Psoas muscle (tissue), 8 donors: ENCODE data around the gene ABHD2. TPM values are rescaled to one million over a fixed set of nuclear protein-coding genes. Genes with fewer than 3 reads are reported as not detected.

Experiments
- ATAC-seq, 4 donors: fragments of 200-7000 bp; cut with Tn5 transposase; one replicate each; pipeline ENCODE4 v1.9.1; 2020; ENCODE audit warnings: moderate library complexity in 3 of 4, mild to moderate bottlenecking in 2 of 4
- DNase-seq, 2 donors: peaks; one replicate each; pipeline ENCODE4 v3.0.0-alpha.2; 2020
- H3K27ac ChIP-seq: fragments of 200-600 bp; one replicate; pipeline ENCODE4 v1.8.0; 2022
- H3K27me3 ChIP-seq, 3 donors: fragments of 200-600 bp in 1 of 3; one replicate each; pipeline versions ENCODE4 v1.6.1 to v1.8.0; 2013 to 2022; ENCODE audit warnings: low read length in 2 of 3, mild to moderate bottlenecking in 2 of 3, moderate library complexity in 1 of 3; ENCODE audit not compliant: insufficient read depth in 3 of 3
- H3K36me3 ChIP-seq, 2 donors: fragments of 200-600 bp in 1 of 2; one replicate each; pipeline versions ENCODE4 v1.6.1 to v1.8.0; 2013 to 2022; ENCODE audit warnings: low read depth in 1 of 2, mild to moderate bottlenecking in 1 of 2, moderate library complexity in 1 of 2; ENCODE audit not compliant: insufficient read depth in 1 of 2
- H3K4me1 ChIP-seq: fragments of 200-600 bp; one replicate; pipeline ENCODE4 v1.8.0; 2022
- H3K4me3 ChIP-seq: fragments of 200-600 bp; one replicate; pipeline ENCODE4 v1.8.0; 2022; ENCODE audit warnings: mild to moderate bottlenecking
- H3K9me3 ChIP-seq: fragments of 200-600 bp; one replicate; pipeline ENCODE4 v1.8.0; 2022
- WGBS, 3 donors: extraction: QIAGEN DNeasy Blood & Tissue Kit; methylation state at CpG; one replicate each; pipeline versions ENCODE4 v1.1.6 to v1.1.7; 2013; 5-methylcytosine and 5-hydroxymethylcytosine counted together
- intact Hi-C, 2 donors: fragments of 100-400 bp; cut with DNase I; formaldehyde crosslinking; loops; one replicate each; pipeline versions ENCODE4 v1.11.0 to v1.14.2; 2022
- polyA plus RNA-seq, 3 donors: library from polyadenylated mRNA; stranded (reverse); fragments of 200-250 nt; gene quantifications; one replicate each; pipeline ENCODE4 v1.2.3, GENCODE V29; 2013
- total RNA-seq, 4 donors: library from RNA; stranded (reverse); fragmentation: NEBNext Ultra II Directional in 2 of 4; extraction: Animal tissue kit (Norgen Biotek cat#: 25700) in 2 of 4; gene quantifications; one replicate each; pipeline versions ENCODE4 v1.2.1 to v1.2.4, GENCODE V29; 2021 to 2023
- TF ChIP-seq, protein P1 (sequence below): fragments of 200-600 bp; IDR thresholded peaks from one replicate; pipeline ENCODE4 v1.8.0; 2022; ENCODE audit warnings: antibody characterized with exemption
- donor health status: healthy with polysubstance abuse.
- donor health status: DM: no; HTN: no; CAD: no; lungs with moderate emphysema.
- donor health status: Bipolar disorder and iron deficiency.
- donor health status: healthy.
- donor health status: DM: yes; HTN: yes; CAD: no.
- donor health status: DM: no; HTN: no; CAD: no.
- donor health status: DM: no; HTN: no; CAD: no.
- donor health status: DM: yes; HTN: yes; CAD: no.

The ABHD2 gene
- total and polyA plus RNA-seq, 7 donors = 10.8 to 215 (median 66.1) TPM

DNA sequence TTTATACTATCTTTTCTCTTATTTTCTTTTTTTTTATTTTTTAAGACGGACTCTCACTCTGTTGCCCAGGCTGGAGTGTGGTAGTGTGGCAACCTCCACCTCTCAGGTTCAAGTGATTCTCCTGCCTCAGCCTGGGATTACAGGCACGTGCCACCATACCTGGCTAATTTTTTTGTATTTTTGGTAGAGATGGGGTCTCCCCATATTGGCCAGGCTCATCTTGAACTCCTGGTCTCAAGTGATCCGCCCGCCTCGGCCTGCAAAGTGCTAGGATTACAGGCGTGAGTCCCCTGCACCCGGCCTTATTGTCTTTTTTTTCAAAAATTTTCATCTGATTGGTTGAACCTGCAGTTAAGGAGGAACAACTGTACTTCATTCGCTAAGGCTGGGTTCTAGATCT is 21.8 kb downstream of the ABHD2 start:
- Histone ChIP-seq H3K36me3 (peaks cover 0 to 27% of the 10 kb centered on the region in 2 donors), H3K9me3 (no peaks in the 10 kb centered on the region), H3K27ac (peak overlapping the region; percentile 76), H3K27me3 (no peaks in the 10 kb centered on the region), H3K4me3 (no peak overlapping the region), H3K4me1 (peaks cover 78% of the 10 kb centered on the region)
- TF ChIP-seq, protein P1, sequence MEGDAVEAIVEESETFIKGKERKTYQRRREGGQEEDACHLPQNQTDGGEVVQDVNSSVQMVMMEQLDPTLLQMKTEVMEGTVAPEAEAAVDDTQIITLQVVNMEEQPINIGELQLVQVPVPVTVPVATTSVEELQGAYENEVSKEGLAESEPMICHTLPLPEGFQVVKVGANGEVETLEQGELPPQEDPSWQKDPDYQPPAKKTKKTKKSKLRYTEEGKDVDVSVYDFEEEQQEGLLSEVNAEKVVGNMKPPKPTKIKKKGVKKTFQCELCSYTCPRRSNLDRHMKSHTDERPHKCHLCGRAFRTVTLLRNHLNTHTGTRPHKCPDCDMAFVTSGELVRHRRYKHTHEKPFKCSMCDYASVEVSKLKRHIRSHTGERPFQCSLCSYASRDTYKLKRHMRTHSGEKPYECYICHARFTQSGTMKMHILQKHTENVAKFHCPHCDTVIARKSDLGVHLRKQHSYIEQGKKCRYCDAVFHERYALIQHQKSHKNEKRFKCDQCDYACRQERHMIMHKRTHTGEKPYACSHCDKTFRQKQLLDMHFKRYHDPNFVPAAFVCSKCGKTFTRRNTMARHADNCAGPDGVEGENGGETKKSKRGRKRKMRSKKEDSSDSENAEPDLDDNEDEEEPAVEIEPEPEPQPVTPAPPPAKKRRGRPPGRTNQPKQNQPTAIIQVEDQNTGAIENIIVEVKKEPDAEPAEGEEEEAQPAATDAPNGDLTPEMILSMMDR = no peak
- intact Hi-C loops = no loop called here
- no peak for DNase-seq
- WGBS, 3 donors = 93 to 96% (median 94%) methylated on average over 8 of the region's 8 CpGs
- no peak for ATAC-seq

DNA sequence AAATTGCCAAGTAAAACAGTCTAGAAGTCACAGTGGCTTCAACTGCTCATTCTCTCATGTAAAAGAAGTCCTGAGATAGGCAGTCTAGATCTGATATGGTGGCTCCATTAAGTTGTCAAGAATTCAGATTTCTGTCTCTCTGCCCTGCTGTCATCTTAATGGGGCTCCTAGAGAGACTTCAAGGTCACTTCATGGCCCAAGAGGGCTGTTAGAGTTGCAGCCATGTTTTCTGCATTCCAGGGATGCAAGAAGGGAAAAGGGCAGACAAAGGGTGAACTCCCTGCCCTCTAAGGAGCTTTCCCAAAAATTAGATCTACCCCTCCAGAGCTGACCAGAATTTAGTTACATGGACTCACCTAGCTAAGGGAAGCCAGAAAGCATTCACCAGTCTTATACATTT is 23.1 kb downstream of the ABHD2 start:
- Histone ChIP-seq H3K4me3 (no peak overlapping the region), H3K27me3 (no peaks in the 10 kb centered on the region), H3K27ac (peak overlapping the region; percentile 82), H3K36me3 (peaks cover 0 to 37% of the 10 kb centered on the region in 2 donors), H3K4me1 (peaks cover 79% of the 10 kb centered on the region), H3K9me3 (no peaks in the 10 kb centered on the region)
- TF ChIP-seq, protein P1 = no peak
- ATAC-seq (no peak), DNase-seq (no peak)
- intact Hi-C loops = no loop called here

DNA sequence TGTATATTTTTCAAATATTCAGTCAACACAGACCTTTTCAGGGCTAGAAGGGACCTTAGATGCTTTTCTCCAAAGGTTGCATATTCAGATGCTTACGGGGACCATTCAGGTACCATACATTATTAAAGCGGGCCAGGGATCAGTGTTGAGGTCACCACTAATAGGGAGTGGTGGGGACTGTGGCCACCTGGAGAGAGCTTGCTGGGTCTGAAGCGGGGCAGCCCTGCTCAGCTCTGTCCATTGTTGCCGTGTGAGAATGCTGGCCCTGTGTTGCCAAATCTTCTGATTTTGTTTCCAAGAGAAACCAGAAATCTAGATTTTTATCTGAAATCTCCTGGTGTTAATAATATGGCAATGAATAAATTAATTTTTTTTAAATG is 23.7 kb downstream of the ABHD2 start:
- Histone ChIP-seq H3K36me3 (peaks cover 0 to 43% of the 10 kb centered on the region in 2 donors), H3K27me3 (no peaks in the 10 kb centered on the region), H3K4me1 (peaks cover 77% of the 10 kb centered on the region), H3K4me3 (no peak overlapping the region), H3K27ac (peak overlapping the region; percentile 82), H3K9me3 (no peaks in the 10 kb centered on the region)
- DNase-seq = no peak
- TF ChIP-seq, protein P1 = no peak
- 59 to 74% (median 73%) methylated on average over 4 of the region's 4 CpGs for WGBS, 3 donors
- intact Hi-C loops = no loop called here
- ATAC-seq = peak in 3 of 4 donors; percentile 18 to 36 (median 31)

DNA sequence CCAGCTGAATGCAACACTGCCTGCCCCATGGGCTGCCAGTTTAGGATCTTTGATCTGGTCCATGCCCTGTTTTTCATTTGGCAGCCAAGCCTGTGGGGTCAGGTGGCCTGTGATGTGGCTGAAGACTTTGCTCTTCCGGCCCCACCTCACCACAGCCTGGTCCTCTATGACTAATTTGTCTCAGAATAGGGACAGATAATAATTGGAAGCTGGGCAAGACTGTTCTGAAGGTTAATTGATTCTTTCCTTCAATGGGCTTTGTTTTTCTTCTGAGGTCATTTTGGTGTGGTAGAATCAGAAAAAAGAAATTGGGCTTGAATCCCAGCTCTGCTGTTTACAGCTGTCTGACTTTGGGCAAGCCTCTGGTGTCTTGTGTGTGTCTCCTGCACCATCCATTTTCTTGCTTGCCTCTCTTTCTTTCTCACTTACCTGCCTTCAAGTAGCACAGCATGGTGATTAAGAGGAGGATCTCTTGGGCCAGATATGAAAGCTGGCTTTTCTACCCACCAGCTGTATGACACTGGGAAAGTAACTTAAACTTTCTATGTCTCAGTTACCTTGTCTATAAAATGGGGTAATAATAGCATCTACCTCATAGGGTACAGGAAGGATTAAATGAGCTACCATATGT is 24.2 kb downstream of the ABHD2 start:
- peak; percentile 67 to 76 (median 74) for ATAC-seq
- DNase-seq = peak; percentile 40 to 67
- H3K36me3 ChIP-seq = peaks cover 2 to 48% of the 10 kb centered on the region in 2 donors
- no peaks in the 10 kb centered on the region for H3K27me3 ChIP-seq
- WGBS, 3 donors = 22 to 42% (median 30%) methylated on average over 1 of the region's 1 CpG
- no peak overlapping the region for H3K4me3 ChIP-seq
- TF ChIP-seq, protein P1 = no peak
- intact Hi-C loops = no loop called here
- peaks cover 77% of the 10 kb centered on the region for H3K4me1 ChIP-seq
- peak overlapping the region; percentile 82 for H3K27ac ChIP-seq
- H3K9me3 ChIP-seq = no peaks in the 10 kb centered on the region
